ENCODE data around the gene BHLHA9. TPM values are rescaled to one million over a fixed set of nuclear protein-coding genes. Genes with fewer than 3 reads are reported as not detected.

Gene BHLHA9
- total and polyA plus RNA-seq, 2 of the 8 experiments (the other 6 are each of a cell fraction or from before 2014, with no cell fraction given) = 0.29 to 0.34 TPM

DNA sequence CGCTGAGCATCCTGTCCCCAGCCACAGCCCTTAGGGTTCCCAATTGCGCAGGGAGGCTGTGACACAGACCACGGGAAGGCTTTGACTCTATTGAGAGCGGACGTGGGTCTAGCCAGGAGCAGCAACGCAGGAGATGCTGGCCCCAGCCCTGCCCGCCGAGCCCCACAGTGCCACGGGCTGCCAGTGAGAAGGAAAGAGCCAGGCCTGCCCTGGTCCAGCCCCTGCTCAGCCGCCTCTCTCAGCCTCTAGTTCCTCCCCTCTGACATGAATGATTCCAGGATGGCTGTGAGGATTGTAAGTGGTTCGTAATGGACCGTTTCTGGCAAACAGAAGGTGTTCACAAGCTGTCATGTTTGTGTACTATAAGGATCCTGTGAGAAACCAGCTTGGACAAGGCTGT, 2.5 kb downstream of the BHLHA9 start (continued):
- TF ChIP-seq, protein P1, sequence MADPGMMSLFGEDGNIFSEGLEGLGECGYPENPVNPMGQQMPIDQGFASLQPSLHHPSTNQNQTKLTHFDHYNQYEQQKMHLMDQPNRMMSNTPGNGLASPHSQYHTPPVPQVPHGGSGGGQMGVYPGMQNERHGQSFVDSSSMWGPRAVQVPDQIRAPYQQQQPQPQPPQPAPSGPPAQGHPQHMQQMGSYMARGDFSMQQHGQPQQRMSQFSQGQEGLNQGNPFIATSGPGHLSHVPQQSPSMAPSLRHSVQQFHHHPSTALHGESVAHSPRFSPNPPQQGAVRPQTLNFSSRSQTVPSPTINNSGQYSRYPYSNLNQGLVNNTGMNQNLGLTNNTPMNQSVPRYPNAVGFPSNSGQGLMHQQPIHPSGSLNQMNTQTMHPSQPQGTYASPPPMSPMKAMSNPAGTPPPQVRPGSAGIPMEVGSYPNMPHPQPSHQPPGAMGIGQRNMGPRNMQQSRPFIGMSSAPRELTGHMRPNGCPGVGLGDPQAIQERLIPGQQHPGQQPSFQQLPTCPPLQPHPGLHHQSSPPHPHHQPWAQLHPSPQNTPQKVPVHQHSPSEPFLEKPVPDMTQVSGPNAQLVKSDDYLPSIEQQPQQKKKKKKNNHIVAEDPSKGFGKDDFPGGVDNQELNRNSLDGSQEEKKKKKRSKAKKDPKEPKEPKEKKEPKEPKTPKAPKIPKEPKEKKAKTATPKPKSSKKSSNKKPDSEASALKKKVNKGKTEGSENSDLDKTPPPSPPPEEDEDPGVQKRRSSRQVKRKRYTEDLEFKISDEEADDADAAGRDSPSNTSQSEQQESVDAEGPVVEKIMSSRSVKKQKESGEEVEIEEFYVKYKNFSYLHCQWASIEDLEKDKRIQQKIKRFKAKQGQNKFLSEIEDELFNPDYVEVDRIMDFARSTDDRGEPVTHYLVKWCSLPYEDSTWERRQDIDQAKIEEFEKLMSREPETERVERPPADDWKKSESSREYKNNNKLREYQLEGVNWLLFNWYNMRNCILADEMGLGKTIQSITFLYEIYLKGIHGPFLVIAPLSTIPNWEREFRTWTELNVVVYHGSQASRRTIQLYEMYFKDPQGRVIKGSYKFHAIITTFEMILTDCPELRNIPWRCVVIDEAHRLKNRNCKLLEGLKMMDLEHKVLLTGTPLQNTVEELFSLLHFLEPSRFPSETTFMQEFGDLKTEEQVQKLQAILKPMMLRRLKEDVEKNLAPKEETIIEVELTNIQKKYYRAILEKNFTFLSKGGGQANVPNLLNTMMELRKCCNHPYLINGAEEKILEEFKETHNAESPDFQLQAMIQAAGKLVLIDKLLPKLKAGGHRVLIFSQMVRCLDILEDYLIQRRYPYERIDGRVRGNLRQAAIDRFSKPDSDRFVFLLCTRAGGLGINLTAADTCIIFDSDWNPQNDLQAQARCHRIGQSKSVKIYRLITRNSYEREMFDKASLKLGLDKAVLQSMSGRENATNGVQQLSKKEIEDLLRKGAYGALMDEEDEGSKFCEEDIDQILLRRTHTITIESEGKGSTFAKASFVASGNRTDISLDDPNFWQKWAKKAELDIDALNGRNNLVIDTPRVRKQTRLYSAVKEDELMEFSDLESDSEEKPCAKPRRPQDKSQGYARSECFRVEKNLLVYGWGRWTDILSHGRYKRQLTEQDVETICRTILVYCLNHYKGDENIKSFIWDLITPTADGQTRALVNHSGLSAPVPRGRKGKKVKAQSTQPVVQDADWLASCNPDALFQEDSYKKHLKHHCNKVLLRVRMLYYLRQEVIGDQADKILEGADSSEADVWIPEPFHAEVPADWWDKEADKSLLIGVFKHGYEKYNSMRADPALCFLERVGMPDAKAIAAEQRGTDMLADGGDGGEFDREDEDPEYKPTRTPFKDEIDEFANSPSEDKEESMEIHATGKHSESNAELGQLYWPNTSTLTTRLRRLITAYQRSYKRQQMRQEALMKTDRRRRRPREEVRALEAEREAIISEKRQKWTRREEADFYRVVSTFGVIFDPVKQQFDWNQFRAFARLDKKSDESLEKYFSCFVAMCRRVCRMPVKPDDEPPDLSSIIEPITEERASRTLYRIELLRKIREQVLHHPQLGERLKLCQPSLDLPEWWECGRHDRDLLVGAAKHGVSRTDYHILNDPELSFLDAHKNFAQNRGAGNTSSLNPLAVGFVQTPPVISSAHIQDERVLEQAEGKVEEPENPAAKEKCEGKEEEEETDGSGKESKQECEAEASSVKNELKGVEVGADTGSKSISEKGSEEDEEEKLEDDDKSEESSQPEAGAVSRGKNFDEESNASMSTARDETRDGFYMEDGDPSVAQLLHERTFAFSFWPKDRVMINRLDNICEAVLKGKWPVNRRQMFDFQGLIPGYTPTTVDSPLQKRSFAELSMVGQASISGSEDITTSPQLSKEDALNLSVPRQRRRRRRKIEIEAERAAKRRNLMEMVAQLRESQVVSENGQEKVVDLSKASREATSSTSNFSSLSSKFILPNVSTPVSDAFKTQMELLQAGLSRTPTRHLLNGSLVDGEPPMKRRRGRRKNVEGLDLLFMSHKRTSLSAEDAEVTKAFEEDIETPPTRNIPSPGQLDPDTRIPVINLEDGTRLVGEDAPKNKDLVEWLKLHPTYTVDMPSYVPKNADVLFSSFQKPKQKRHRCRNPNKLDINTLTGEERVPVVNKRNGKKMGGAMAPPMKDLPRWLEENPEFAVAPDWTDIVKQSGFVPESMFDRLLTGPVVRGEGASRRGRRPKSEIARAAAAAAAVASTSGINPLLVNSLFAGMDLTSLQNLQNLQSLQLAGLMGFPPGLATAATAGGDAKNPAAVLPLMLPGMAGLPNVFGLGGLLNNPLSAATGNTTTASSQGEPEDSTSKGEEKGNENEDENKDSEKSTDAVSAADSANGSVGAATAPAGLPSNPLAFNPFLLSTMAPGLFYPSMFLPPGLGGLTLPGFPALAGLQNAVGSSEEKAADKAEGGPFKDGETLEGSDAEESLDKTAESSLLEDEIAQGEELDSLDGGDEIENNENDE (IDR thresholded peaks at IDR 0.05; ENCODE audit: insufficient replicate concordance, low read length) = no peak
- TF ChIP-seq FOSL1 (IDR thresholded peaks at IDR 0.05; ENCODE audit: insufficient read depth, low read depth, low read length) (no peak), RFX5 (IDR thresholded peaks at IDR 0.05; ENCODE audit: borderline replicate concordance, low read depth, low read length) (no peak), RXRA (IDR thresholded peaks at IDR 0.05; ENCODE audit: insufficient read depth, low read depth, low read length) (no peak)
- TF ChIP-seq, protein P2, sequence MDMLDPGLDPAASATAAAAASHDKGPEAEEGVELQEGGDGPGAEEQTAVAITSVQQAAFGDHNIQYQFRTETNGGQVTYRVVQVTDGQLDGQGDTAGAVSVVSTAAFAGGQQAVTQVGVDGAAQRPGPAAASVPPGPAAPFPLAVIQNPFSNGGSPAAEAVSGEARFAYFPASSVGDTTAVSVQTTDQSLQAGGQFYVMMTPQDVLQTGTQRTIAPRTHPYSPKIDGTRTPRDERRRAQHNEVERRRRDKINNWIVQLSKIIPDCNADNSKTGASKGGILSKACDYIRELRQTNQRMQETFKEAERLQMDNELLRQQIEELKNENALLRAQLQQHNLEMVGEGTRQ (IDR thresholded peaks at IDR 0.05; ENCODE audit: low read length) = no peak
